Mucosa of descending colon (tissue), 3 donors: ENCODE measurements around the gene ZNF205. TPM values are rescaled to one million over a fixed set of nuclear protein-coding genes. Genes with fewer than 3 reads are reported as not detected.

Experiments used
- ATAC-seq: fragments of 200-7000 bp; cut with Tn5 transposase; one replicate; pipeline ENCODE4 v1.9.1; 2020; ENCODE audit warnings: mild to moderate bottlenecking, moderate library complexity
- DNase-seq, 3 donors: peaks; one replicate each; pipeline ENCODE4 v3.0.0-alpha.2; 2020
- H3K36me3 ChIP-seq: fragments of 200-600 bp; one replicate; pipeline ENCODE4 v1.8.0; 2021; ENCODE audit warnings: low read depth, mild to moderate bottlenecking
- H3K4me1 ChIP-seq: fragments of 200-600 bp; one replicate; pipeline ENCODE4 v1.8.0; 2021; ENCODE audit warnings: low read depth, mild to moderate bottlenecking
- H3K4me3 ChIP-seq: fragments of 200-600 bp; one replicate; pipeline ENCODE4 v1.8.0; 2021; ENCODE audit warnings: mild to moderate bottlenecking
- H3K9me3 ChIP-seq: fragments of 200-600 bp; one replicate; pipeline ENCODE4 v1.8.0; 2021; ENCODE audit warnings: mild to moderate bottlenecking
- CTCF ChIP-seq: fragments of 200-600 bp; IDR thresholded peaks from one replicate; pipeline ENCODE4 v1.8.0; 2022; ENCODE audit warnings: antibody characterized with exemption, mild to moderate bottlenecking
- intact Hi-C, 2 donors: fragments of 100-400 bp; cut with DNase I in 1 of 2; cut with micrococcal nuclease in 1 of 2; formaldehyde crosslinking; loops; one replicate each; pipeline versions ENCODE4 v1.11.0 to v1.11.1; 2022; cut with DNase I, micrococcal nuclease
- total RNA-seq, 3 donors: library from RNA; stranded (reverse); fragmentation: NEBNext Ultra II Directional in 2 of 3; extraction: Animal tissue kit (Norgen Biotek cat#: 25700) in 2 of 3; gene quantifications; one replicate each; pipeline versions ENCODE4 v1.2.1 to v1.2.4, GENCODE V29; 2021 to 2023
- donor health status: DM: no; HTN: no; CAD: no; lungs with moderate emphysema.
- donor health status: DM: no; HTN: no; CAD: no.
- donor health status: DM: no; HTN: yes; CAD: no.

Gene ZNF205
- total RNA-seq, 3 donors from 2014 or later: 8.5 to 10.2 (median 10.2) TPM

- peak; percentile 93 to 96 (median 95) for DNase-seq
- intact Hi-C loops: no loop called here
- ATAC-seq: peak; percentile 97
- H3K9me3 ChIP-seq: no peaks in the 10 kb centered on the region
- peak overlapping the region; percentile 14 for H3K4me3 ChIP-seq
- no peak for TF ChIP-seq CTCF
- H3K4me1 ChIP-seq: peaks cover 13% of the 10 kb centered on the region
- no peaks in the 10 kb centered on the region for H3K36me3 ChIP-seq
Measured at GRCh38 chr16:3106205-3106928, 6.0 kb upstream of the ZNF205 start.

GRCh38 chr16:3112881-3113574 is 642 bp downstream of the ZNF205 start:
- DNase-seq (no peak), ATAC-seq (peak; percentile 6)
- H3K4me3 ChIP-seq: peak overlapping the region; percentile 32
- H3K9me3 ChIP-seq: no peaks in the 10 kb centered on the region
- no peak for TF ChIP-seq CTCF
- intact Hi-C loops: no loop called here
- no peaks in the 10 kb centered on the region for H3K36me3 ChIP-seq
- peaks cover 17% of the 10 kb centered on the region for H3K4me1 ChIP-seq

- no peaks in the 10 kb centered on the region for H3K36me3 ChIP-seq
Measured at GRCh38 chr16:3113765-3114479, 1.5 kb downstream of the ZNF205 start.

GRCh38 chr16:3115003-3115402 is 2.6 kb downstream of the ZNF205 start:
- intact Hi-C loops: no loop called here
- H3K4me3 ChIP-seq: no peak overlapping the region
- DNase-seq: no peak
- no peak for TF ChIP-seq CTCF
- no peak for ATAC-seq
- H3K9me3 ChIP-seq: no peaks in the 10 kb centered on the region
- peaks cover 17% of the 10 kb centered on the region for H3K4me1 ChIP-seq
- H3K36me3 ChIP-seq: no peaks in the 10 kb centered on the region

More at GRCh38 chr16:3113765-3114479, 1.5 kb downstream of the ZNF205 start:
- intact Hi-C loops: no loop called here
- no peak overlapping the region for H3K4me3 ChIP-seq
- H3K9me3 ChIP-seq: no peaks in the 10 kb centered on the region
- ATAC-seq (no peak), DNase-seq (no peak)
- H3K4me1 ChIP-seq: peaks cover 17% of the 10 kb centered on the region
- no peak for TF ChIP-seq CTCF

GRCh38 chr16:3115561-3115960 is 3.2 kb downstream of the ZNF205 start:
- DNase-seq: no peak
- Histone ChIP-seq H3K9me3 (no peaks in the 10 kb centered on the region), H3K4me3 (no peak overlapping the region), H3K4me1 (peaks cover 17% of the 10 kb centered on the region), H3K36me3 (no peaks in the 10 kb centered on the region)
- intact Hi-C loops: no loop called here
- ATAC-seq: no peak
- TF ChIP-seq CTCF: no peak
